Measurements from ENCODE around the gene RABGAP1L. TPM values are rescaled to one million over a fixed set of nuclear protein-coding genes. Genes with fewer than 3 reads are reported as not detected.
"Not testable (repeated sequence)": the region's sequence is repeated elsewhere in the genome, so short reads cannot be mapped to it uniquely, and the experiment has no call there.

Gene RABGAP1L
- total and polyA plus RNA-seq, 4 donors, result 4.8 to 53.5 (median 18.8) TPM

GRCh38 chr1:174248041-174248440 is 88.7 kb downstream of the RABGAP1L start (continued):
- TF ChIP-seq REST (IDR thresholded peaks at IDR 0.05), result no peak
- no peak for TF ChIP-seq RXRA (IDR thresholded peaks at IDR 0.05)
- no peak for TF ChIP-seq ATF3 (IDR thresholded peaks at IDR 0.05)
- TF ChIP-seq TAF1 (conservative IDR thresholded peaks at IDR 0.05), result no peak
- no peak for TF ChIP-seq EGR1 (IDR thresholded peaks at IDR 0.05; ENCODE audit: low read depth in 2 of 2)

GRCh38 chr1:174256386-174256785 is 97.1 kb downstream of the RABGAP1L start:
- H3K4me3 ChIP-seq (ENCODE audit: low read depth in 1 of 3, low read length in 3 of 3); H3K9me3 ChIP-seq (ENCODE audit: control insufficient read depth in 4 of 4, low read length in 3 of 4); H3K27ac ChIP-seq (ENCODE audit: low read depth in 1 of 2, low read length in 2 of 2); H3K27me3 ChIP-seq (ENCODE audit: control insufficient read depth in 4 of 4, insufficient read depth in 4 of 4, low read length in 3 of 4); DNase-seq (ENCODE audit: low spot score); H3K36me3 ChIP-seq (ENCODE audit: control insufficient read depth in 4 of 4, insufficient read depth in 3 of 4, low read depth in 1 of 4, low read length in 3 of 4); H3K4me1 ChIP-seq (ENCODE audit: control insufficient read depth in 4 of 4, insufficient read depth in 4 of 4, low read length in 3 of 4); H3K9ac ChIP-seq (ENCODE audit: low read depth in 1 of 2, low read length in 2 of 2): not testable (repeated sequence)
- 97% methylated on average over 14 of the region's 14 CpGs for WGBS

- Histone ChIP-seq H3K9me3 (ENCODE audit: control insufficient read depth in 4 of 4, low read length in 3 of 4) (no peaks in the 10 kb centered on the region), H3K27me3 (ENCODE audit: control insufficient read depth in 4 of 4, insufficient read depth in 4 of 4, low read length in 3 of 4) (no peaks in the 10 kb centered on the region), H3K36me3 (ENCODE audit: control insufficient read depth in 4 of 4, insufficient read depth in 3 of 4, low read depth in 1 of 4, low read length in 3 of 4) (no peaks in the 10 kb centered on the region), H3K4me1 (ENCODE audit: control insufficient read depth in 4 of 4, insufficient read depth in 4 of 4, low read length in 3 of 4) (no peaks in the 10 kb centered on the region), H3K27ac (ENCODE audit: low read depth in 1 of 2, low read length in 2 of 2) (no peak overlapping the region), H3K9ac (ENCODE audit: low read depth in 1 of 2, low read length in 2 of 2) (no peak overlapping the region), H3K4me3 (ENCODE audit: low read depth in 1 of 3, low read length in 3 of 3) (no peak overlapping the region)
- TF ChIP-seq HNF4G (IDR thresholded peaks at IDR 0.05), result no peak
- TF ChIP-seq RAD21 (IDR thresholded peaks at IDR 0.05), result peak; percentile 81 to 83
- no peak for TF ChIP-seq MAX (IDR thresholded peaks at IDR 0.05)
- TF ChIP-seq NR2F2 (IDR thresholded peaks at IDR 0.05), result no peak
- TF ChIP-seq ATF3 (IDR thresholded peaks at IDR 0.05), result no peak
- no peak for TF ChIP-seq ZBTB33 (IDR thresholded peaks at IDR 0.05)
- TF ChIP-seq GABPA (IDR thresholded peaks at IDR 0.05 in 1 of 2, conservative IDR thresholded peaks at IDR 0.05 in 1 of 2), result no peak
- no peak for TF ChIP-seq JUND (IDR thresholded peaks at IDR 0.05)
- TF ChIP-seq REST (IDR thresholded peaks at IDR 0.05), result no peak
- no peak for TF ChIP-seq FOXA1 (IDR thresholded peaks at IDR 0.05)
- TF ChIP-seq TAF1 (conservative IDR thresholded peaks at IDR 0.05), result no peak
- TF ChIP-seq CTCF (IDR thresholded peaks at IDR 0.05; ENCODE audit: low read depth, low read length, missing input control), result peak; percentile 55
- DNase-seq (ENCODE audit: low spot score), result peak; percentile 43
- 58% methylated on average over 1 of the region's 1 CpG for WGBS
Observed at GRCh38 chr1:174258148-174258550, 98.8 kb downstream of the RABGAP1L start.

All from liver (tissue), 9 donors.